HG03066 (cell line): ENCODE measurements around the gene LETM1.

Source experiments
- ATAC-seq: cut with Tn5 transposase; IDR thresholded peaks from one replicate; pipeline ENCODE4 v1.9.1; 2021; ENCODE audit warnings: low read depth; ENCODE audit not compliant: unreplicated experiment

Gene LETM1

GRCh38 chr4:1873291-1873690, 17.3 kb upstream of the LETM1 start:
- ATAC-seq = no peak

GRCh38 chr4:1872870-1873269, 16.9 kb upstream of the LETM1 start:
- ATAC-seq = no peak

- ATAC-seq = no peak
Observed at GRCh38 chr4:1871471-1872021, 15.6 kb upstream of the LETM1 start.

GRCh38 chr4:1870578-1871443, 14.9 kb upstream of the LETM1 start, which contains the start of gene NSD2:
Gene NSD2, plus strand, starts transcription at chr4:1871393. Its CDS starts 29,262 bp downstream, at chr4:1900655.
- ATAC-seq = peak; percentile 68

DNA sequence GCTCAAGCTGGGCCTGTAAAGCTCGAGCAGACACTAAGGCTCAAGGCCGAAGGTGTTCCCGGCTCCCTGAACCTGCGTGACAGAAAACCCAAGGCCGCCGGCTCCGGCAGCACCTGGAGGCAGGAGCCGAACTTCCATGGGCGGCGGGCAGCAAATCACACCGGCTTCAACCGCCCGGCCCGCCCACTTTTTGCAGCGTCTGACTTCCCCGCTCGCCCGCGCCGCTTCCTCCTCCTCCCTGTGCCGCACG, 14.3 kb upstream of the LETM1 start:
- peak; percentile 49 for ATAC-seq

- peak; percentile 6 for ATAC-seq
Observed at GRCh38 chr4:1869530-1870327, 13.8 kb upstream of the LETM1 start.

DNA sequence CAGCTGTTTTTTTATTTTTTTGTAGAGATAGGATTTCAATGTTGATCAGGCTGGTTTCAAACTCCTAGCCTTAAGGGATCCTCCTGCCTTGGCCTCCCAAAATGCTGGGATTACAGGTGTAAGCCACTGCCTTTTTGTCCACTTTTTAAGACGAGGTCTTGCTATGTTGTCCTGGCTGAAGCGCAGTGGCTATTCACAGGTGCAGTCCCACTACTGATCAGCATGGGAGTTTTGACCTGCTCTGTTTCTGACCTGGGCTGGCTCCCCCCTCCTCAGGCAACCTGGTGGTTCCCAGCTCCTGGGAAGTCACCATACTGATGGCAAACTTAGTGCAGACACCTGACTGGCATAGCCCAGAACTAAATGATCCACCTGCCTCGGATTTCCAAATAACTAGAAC, 13.0 kb upstream of the LETM1 start:
- no peak for ATAC-seq

DNA sequence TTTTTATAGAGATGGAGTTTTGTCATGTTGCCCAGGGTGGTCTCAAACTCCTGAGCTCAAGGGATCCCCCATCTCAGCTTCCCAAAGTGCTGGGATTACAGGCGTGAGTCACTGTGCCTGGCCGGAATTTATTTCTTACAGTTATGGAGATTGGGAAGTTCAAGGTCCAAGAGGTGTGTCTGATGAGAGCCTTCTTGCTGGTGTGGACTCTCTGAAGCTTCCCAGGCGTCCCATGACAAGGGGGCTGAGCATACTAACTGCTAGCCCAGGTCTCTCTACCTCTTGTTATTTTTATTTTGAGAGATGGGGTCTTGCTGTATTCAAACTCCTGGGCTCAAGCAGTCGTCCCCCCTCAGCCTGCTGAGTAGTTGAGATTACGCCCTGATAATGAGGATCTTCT, 12.3 kb upstream of the LETM1 start:
- ATAC-seq = no peak

GRCh38 chr4:1866189-1866661, 10.3 kb upstream of the LETM1 start:
- ATAC-seq = no peak

GRCh38 chr4:1864076-1865008, 8.4 kb upstream of the LETM1 start:
- no peak for ATAC-seq

- no peak for ATAC-seq
Observed at GRCh38 chr4:1863297-1864033, 7.5 kb upstream of the LETM1 start.

DNA sequence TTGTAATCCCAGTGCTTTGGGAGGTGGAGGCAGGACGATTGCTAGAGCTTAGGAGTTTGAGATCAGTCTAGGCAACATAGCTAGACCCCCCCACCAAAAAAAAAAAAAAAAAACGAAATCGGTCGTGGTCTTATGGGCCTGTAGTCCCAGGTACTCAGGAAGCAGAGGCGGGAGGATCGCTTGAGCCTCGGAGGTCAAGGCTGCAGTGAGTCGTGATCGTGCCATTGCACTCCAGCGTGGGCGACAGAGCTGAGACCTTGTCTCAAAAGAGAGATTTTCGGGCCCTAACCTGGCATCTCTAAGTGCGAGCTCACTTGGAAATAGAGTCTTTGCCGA, 7.0 kb upstream of the LETM1 start:
- no peak for ATAC-seq

- ATAC-seq = no peak
Observed at GRCh38 chr4:1862055-1862911, 6.3 kb upstream of the LETM1 start.

GRCh38 chr4:1859389-1859753, 3.4 kb upstream of the LETM1 start:
- ATAC-seq = no peak

DNA sequence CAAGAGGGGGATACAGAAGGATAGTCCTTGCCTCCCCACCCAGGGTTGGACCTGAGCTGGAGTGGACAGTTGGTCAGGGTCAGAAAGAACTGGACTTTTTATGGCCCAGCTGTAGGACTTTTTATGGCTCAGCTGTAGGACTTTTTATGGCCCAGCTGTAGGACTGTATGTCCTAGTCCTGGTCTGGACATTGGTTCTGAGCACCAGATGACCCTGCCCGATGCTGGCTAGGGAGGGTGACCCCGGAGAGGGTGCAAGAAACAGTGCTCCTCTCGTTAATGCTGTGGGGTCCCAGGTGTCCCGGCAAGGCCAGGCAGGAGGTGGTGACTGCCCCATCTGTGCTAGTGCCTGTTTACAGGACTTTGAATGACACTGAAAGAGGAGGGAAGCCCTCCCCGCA, 2.0 kb upstream of the LETM1 start:
- ATAC-seq = no peak

- no peak for ATAC-seq
Observed at GRCh38 chr4:1856943-1857699, 1.2 kb upstream of the LETM1 start.

GRCh38 chr4:1855333-1856070, 454 bp downstream of the LETM1 start:
- peak; percentile 3 for ATAC-seq

- no peak for ATAC-seq
Observed at GRCh38 chr4:1854752-1855151, 1.2 kb downstream of the LETM1 start.
